ENCODE measurements around the gene SYDE1. TPM values are rescaled to one million over a fixed set of nuclear protein-coding genes. Genes with fewer than 3 reads are reported as not detected.

The SYDE1 gene
- total RNA-seq, 4 donors from 2014 or later = 41.7 to 100 (median 52.4) TPM

DNA sequence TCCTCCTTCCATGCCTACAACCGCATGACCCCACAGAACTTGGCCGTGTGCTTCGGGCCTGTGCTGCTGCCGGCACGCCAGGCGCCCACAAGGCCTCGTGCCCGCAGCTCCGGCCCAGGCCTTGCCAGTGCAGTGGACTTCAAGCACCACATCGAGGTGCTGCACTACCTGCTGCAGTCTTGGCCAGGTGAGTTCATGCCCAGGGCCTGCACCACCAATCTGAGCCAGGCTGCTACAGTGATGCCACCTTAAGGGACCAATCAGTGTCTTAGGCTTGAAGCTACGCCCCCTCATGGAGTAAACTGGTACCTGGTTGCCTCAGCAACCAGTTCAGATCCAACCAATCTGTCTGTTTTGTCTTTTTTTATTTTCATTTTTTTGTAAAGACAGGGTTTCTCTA lies 5.2 kb downstream of the SYDE1 start:
- H3K36me3 ChIP-seq = peaks cover 0 to 89% of the 10 kb centered on the region in 2 donors
- peaks cover 0 to 39% (median 11%) of the 10 kb centered on the region in 3 donors for H3K4me1 ChIP-seq
- ATAC-seq = no peak
- no peak for TF ChIP-seq EP300 (IDR thresholded peaks at IDR 0.05)
- no peak for TF ChIP-seq POLR2A (IDR thresholded peaks at IDR 0.05)
- no peak for TF ChIP-seq POLR2AphosphoS5 (IDR thresholded peaks at IDR 0.05)
- TF ChIP-seq, protein P1, sequence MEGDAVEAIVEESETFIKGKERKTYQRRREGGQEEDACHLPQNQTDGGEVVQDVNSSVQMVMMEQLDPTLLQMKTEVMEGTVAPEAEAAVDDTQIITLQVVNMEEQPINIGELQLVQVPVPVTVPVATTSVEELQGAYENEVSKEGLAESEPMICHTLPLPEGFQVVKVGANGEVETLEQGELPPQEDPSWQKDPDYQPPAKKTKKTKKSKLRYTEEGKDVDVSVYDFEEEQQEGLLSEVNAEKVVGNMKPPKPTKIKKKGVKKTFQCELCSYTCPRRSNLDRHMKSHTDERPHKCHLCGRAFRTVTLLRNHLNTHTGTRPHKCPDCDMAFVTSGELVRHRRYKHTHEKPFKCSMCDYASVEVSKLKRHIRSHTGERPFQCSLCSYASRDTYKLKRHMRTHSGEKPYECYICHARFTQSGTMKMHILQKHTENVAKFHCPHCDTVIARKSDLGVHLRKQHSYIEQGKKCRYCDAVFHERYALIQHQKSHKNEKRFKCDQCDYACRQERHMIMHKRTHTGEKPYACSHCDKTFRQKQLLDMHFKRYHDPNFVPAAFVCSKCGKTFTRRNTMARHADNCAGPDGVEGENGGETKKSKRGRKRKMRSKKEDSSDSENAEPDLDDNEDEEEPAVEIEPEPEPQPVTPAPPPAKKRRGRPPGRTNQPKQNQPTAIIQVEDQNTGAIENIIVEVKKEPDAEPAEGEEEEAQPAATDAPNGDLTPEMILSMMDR (IDR thresholded peaks at IDR 0.05) = no peak
- H3K4me3 ChIP-seq = no peak overlapping the region
- H3K27ac ChIP-seq = no peak overlapping the region
- 60 to 70% methylated on average over 1 to 8 of the region's 11 CpGs for WGBS, 2 donors (ENCODE audit: low coverage in 1 of 2)
- no peaks in the 10 kb centered on the region for H3K9me3 ChIP-seq
- H3K27me3 ChIP-seq = no peaks in the 10 kb centered on the region

GRCh38 chr19:15113245-15114152 lies 6.3 kb downstream of the SYDE1 start:
- peaks cover 0 to 100% of the 10 kb centered on the region in 2 donors for H3K36me3 ChIP-seq
- no peak overlapping the region for H3K4me3 ChIP-seq
- H3K27ac ChIP-seq = peak overlapping the region in 3 of 4 donors; percentile 65 to 71 (median 69)
- H3K9me3 ChIP-seq = no peaks in the 10 kb centered on the region
- 75 to 100% methylated on average over 3 to 4 of the region's 58 CpGs for whole genome bisulfite sequencing, 2 donors (ENCODE audit: low coverage in 1 of 2)
- no peak for ATAC-seq
- H3K4me1 ChIP-seq = peaks cover 0 to 30% (median 11%) of the 10 kb centered on the region in 3 donors
- no peaks in the 10 kb centered on the region for H3K27me3 ChIP-seq
- TF ChIP-seq POLR2A (IDR thresholded peaks at IDR 0.05) = no peak
- TF ChIP-seq EP300 (IDR thresholded peaks at IDR 0.05) = no peak
- no peak for TF ChIP-seq POLR2AphosphoS5 (IDR thresholded peaks at IDR 0.05)
- TF ChIP-seq, protein P1 (IDR thresholded peaks at IDR 0.05) = no peak

GRCh38 chr19:15114153-15114540 lies 6.9 kb downstream of the SYDE1 start:
- Histone ChIP-seq H3K27me3 (no peaks in the 10 kb centered on the region), H3K9me3 (no peaks in the 10 kb centered on the region), H3K36me3 (peaks cover 0 to 100% of the 10 kb centered on the region in 2 donors), H3K27ac (peak overlapping the region in 3 of 4 donors; percentile 65 to 71 (median 69)), H3K4me1 (peaks cover 0 to 24% (median 6%) of the 10 kb centered on the region in 3 donors), H3K4me3 (no peak overlapping the region)
- WGBS, 2 donors (ENCODE audit: low coverage in 1 of 2) = 54% methylated on average over 2 of the region's 7 CpGs; no CpG with 5 or more reads in 1 of the 2 donors
- no peak for ATAC-seq
- TF ChIP-seq EP300 (IDR thresholded peaks at IDR 0.05) = no peak
- TF ChIP-seq, protein P1 (IDR thresholded peaks at IDR 0.05) = no peak
- TF ChIP-seq POLR2A (IDR thresholded peaks at IDR 0.05) = no peak
- TF ChIP-seq POLR2AphosphoS5 (IDR thresholded peaks at IDR 0.05) = no peak

GRCh38 chr19:15115080-15115479 lies 7.9 kb downstream of the SYDE1 start:
- 40 to 53% methylated on average over 1 to 4 of the region's 13 CpGs for WGBS, 2 donors (ENCODE audit: low coverage in 1 of 2)
- Histone ChIP-seq H3K27me3 (no peaks in the 10 kb centered on the region), H3K9me3 (no peaks in the 10 kb centered on the region), H3K36me3 (peaks cover 0 to 100% of the 10 kb centered on the region in 2 donors), H3K4me3 (no peak overlapping the region), H3K4me1 (peaks cover 0 to 22% (median 6%) of the 10 kb centered on the region in 3 donors), H3K27ac (peak overlapping the region in 3 of 4 donors; percentile 65 to 71 (median 69))
- no peak for TF ChIP-seq POLR2A (IDR thresholded peaks at IDR 0.05)
- TF ChIP-seq EP300 (IDR thresholded peaks at IDR 0.05) = no peak
- TF ChIP-seq, protein P1 (IDR thresholded peaks at IDR 0.05) = no peak
- TF ChIP-seq POLR2AphosphoS5 (IDR thresholded peaks at IDR 0.05) = peak; percentile 26
- peak; percentile 70 for ATAC-seq

Data from gastroesophageal sphincter (tissue), 4 donors.